LNCAP (cell line): Measurements from ENCODE around the gene GRID1.

Experiments used
- TF ChIP-seq, protein P1 (sequence below): fragments of 450-650 bp; IDR thresholded peaks from 2 replicates; pipeline ENCODE4 v1.5.1; 2017; ENCODE audit warnings: mild to moderate bottlenecking

GRID1 gene

DNA sequence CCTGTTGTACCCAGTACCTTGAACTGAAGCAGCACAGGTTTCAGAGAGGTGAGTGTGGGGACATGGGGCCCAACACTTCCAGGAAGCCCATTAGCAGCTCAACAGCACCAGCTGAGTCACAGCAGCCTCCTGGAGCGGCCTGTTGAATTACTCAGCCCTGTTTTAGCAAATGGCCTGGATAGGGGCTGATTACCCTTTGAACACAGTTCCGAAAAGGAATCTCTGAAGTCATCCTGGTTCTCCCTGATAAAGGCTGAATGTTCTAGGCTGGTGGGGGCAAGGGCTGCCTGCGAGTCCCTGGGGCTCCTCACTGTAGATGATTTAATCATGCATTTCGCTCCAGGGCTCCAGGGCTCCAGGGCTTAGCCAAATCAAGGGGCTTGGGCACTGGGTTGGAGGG lies 287.5 kb downstream of the GRID1 start:
- TF ChIP-seq, protein P1, sequence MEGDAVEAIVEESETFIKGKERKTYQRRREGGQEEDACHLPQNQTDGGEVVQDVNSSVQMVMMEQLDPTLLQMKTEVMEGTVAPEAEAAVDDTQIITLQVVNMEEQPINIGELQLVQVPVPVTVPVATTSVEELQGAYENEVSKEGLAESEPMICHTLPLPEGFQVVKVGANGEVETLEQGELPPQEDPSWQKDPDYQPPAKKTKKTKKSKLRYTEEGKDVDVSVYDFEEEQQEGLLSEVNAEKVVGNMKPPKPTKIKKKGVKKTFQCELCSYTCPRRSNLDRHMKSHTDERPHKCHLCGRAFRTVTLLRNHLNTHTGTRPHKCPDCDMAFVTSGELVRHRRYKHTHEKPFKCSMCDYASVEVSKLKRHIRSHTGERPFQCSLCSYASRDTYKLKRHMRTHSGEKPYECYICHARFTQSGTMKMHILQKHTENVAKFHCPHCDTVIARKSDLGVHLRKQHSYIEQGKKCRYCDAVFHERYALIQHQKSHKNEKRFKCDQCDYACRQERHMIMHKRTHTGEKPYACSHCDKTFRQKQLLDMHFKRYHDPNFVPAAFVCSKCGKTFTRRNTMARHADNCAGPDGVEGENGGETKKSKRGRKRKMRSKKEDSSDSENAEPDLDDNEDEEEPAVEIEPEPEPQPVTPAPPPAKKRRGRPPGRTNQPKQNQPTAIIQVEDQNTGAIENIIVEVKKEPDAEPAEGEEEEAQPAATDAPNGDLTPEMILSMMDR: no peak

- TF ChIP-seq, protein P1: no peak
Observed at GRCh38 chr10:86078639-86079035, 288.0 kb downstream of the GRID1 start.

GRCh38 chr10:86077871-86078638 lies 288.5 kb downstream of the GRID1 start:
- TF ChIP-seq, protein P1: no peak

DNA sequence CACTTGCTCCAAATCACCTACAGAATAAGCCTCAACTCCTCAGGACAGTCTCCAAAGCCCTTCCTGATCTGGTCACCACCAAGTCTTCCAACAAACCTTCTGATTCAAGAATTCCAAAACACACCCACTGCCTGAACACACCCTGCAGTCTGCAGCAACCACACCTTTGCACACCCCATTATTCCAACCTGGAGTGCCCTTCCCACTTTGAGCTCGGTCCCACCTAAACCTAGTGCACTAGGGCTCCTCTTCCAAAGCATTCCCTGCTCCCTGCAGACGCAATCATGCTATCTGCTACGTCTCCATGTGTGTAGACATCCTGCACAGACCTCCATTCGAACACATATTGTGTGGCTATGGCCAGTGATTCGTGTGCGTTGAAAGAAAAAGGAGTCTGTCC lies 289.3 kb downstream of the GRID1 start:
- TF ChIP-seq, protein P1: no peak

DNA sequence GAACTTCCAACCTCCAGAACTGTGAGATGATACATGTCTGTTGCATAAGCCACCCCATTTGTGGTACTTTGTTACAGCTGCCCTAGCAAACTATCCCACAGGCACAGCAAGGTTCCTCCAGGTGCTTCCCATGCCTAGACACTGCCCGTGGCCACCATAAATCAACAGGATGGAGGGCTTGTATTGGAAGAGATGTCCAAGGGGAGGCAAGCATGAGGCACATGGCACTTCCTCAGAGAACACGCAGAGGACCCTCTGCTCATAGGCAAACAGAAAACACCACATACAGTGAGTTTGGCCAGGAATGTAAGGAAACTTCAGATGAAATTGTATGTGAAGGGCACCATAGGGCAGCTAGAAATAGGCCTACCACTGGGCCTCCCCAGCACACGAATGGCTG lies 291.1 kb downstream of the GRID1 start:
- TF ChIP-seq, protein P1: no peak

GRCh38 chr10:86074294-86074693 lies 292.3 kb downstream of the GRID1 start:
- TF ChIP-seq, protein P1: no peak

- TF ChIP-seq, protein P1: no peak
Observed at GRCh38 chr10:86073199-86073977, 293.2 kb downstream of the GRID1 start.
